Large intestine (tissue), 3 donors: ENCODE data around the gene TUBGCP3. TPM values are rescaled to one million over a fixed set of nuclear protein-coding genes. Genes with fewer than 3 reads are reported as not detected.
A peak's percentile ranks its signal among the peaks of the same experiment; 100 is the strongest.

ENCODE experiments used
- DNase-seq, 2 donors: peaks; one replicate each; pipeline versions ENCODE4 v3.0.0 to v3.0.0-alpha.2; 2013
- H3K27ac ChIP-seq: one replicate; pipeline ENCODE4 v1.5.1; 2013; ENCODE audit warnings: low read length
- H3K27me3 ChIP-seq: 2 replicates; pipeline ENCODE4 v1.6.1; 2013; ENCODE audit warnings: low read length; ENCODE audit not compliant: control insufficient read depth, insufficient read depth
- H3K36me3 ChIP-seq: 2 replicates; pipeline ENCODE4 v1.6.1; 2013; ENCODE audit warnings: low read length; ENCODE audit not compliant: control insufficient read depth, insufficient read depth
- H3K4me1 ChIP-seq: one replicate; pipeline ENCODE4 v1.6.1; 2013; ENCODE audit warnings: low read length; ENCODE audit not compliant: control insufficient read depth, insufficient read depth
- H3K4me3 ChIP-seq: one replicate; pipeline ENCODE4 v1.5.1; 2013; ENCODE audit warnings: low read length
- H3K9me3 ChIP-seq: one replicate; pipeline ENCODE4 v1.6.1; 2013; ENCODE audit warnings: mild to moderate bottlenecking, low read depth, low read length, moderate library complexity; ENCODE audit not compliant: control insufficient read depth
- WGBS: methylation state at CpG from one replicate; pipeline ENCODE4 v1.1.5; 2013; ENCODE audit warnings: low lambda C conversion rate; ENCODE audit not compliant: insufficient coverage; 5-methylcytosine and 5-hydroxymethylcytosine counted together
- polyA plus RNA-seq: library from polyadenylated mRNA; unstranded; fragments of 120-200 nt; gene quantifications from one replicate; pipeline ENCODE4 v1.2.1, GENCODE V29; 2013

The TUBGCP3 gene
- polyA plus RNA-seq, 1 donor = 23.5 TPM

DNA sequence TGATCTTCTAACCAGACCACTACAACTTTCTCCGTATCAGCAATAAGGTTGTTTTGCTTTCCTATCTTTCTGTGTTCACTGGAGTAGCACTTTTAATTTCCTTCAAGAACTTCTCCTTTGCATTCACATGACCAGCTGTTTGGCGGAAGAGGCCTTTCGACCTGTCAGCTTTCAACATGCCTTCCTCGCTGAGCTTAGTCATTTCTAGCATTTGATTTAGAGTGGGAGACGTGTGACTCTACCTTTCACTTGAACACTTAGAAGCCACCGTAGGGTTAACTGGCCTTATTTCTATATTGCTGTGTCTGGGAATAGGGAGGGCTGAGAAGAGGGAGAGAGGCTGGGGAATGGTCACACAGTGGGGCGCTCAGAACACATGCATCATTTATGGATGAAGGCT is 104.7 kb downstream of the TUBGCP3 start:
- H3K4me1 ChIP-seq = no peaks in the 10 kb centered on the region
- peaks cover 16% of the 10 kb centered on the region for H3K36me3 ChIP-seq
- no peaks in the 10 kb centered on the region for H3K27me3 ChIP-seq
- H3K9me3 ChIP-seq = peaks cover 3% of the 10 kb centered on the region
- H3K4me3 ChIP-seq = no peak overlapping the region
- no peak for DNase-seq
- WGBS = 100% methylated on average over 1 of the region's 7 CpGs
- H3K27ac ChIP-seq = no peak overlapping the region

DNA sequence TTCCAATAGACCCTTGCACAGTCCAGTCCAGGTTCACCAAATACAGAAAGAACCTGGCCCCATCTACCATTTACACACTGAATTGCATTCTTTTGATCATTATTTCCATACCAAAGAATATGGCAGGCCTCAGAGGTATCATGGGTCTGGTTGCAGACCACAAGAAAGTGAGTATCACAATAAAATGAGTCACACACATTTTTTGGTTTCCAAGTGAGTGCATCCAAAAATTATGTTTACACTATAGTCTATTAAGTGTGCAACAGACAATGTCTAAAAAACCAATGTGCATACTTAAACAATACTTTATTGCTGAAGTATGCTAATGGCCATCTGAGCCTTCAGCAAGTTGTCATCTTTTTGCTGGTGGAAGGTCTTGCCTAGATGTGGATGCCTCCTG is 106.5 kb downstream of the TUBGCP3 start:
- no peak overlapping the region for H3K27ac ChIP-seq
- H3K27me3 ChIP-seq = no peaks in the 10 kb centered on the region
- no peaks in the 10 kb centered on the region for H3K4me1 ChIP-seq
- H3K36me3 ChIP-seq = peaks cover 9% of the 10 kb centered on the region
- peaks cover 3% of the 10 kb centered on the region for H3K9me3 ChIP-seq
- no peak for DNase-seq
- no peak overlapping the region for H3K4me3 ChIP-seq

DNA sequence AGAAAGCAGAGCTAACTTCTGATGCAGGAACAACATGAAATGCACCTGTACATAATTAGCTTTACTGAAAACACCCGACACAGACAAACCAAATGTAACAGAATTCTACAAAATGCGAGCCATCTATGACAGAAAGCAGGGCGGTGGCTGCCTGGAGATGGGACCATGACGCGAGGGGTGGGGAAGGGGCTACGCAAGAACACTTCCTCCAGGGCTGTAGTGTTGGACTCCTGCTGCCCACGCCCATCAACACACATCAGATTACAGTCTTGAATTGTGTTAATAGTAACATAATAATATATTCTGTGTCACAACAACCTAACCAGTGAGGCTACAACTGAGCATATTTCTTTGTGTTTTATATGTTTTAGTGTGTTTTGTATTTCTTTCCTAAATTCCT is 108.6 kb downstream of the TUBGCP3 start:
- H3K4me1 ChIP-seq = peaks cover 3% of the 10 kb centered on the region
- no peaks in the 10 kb centered on the region for H3K27me3 ChIP-seq
- no peak overlapping the region for H3K27ac ChIP-seq
- no peak overlapping the region for H3K4me3 ChIP-seq
- no peaks in the 10 kb centered on the region for H3K36me3 ChIP-seq
- no CpG with 5 or more reads among the region's 7 CpGs for WGBS
- peaks cover 3% of the 10 kb centered on the region for H3K9me3 ChIP-seq
- DNase-seq = no peak

DNA sequence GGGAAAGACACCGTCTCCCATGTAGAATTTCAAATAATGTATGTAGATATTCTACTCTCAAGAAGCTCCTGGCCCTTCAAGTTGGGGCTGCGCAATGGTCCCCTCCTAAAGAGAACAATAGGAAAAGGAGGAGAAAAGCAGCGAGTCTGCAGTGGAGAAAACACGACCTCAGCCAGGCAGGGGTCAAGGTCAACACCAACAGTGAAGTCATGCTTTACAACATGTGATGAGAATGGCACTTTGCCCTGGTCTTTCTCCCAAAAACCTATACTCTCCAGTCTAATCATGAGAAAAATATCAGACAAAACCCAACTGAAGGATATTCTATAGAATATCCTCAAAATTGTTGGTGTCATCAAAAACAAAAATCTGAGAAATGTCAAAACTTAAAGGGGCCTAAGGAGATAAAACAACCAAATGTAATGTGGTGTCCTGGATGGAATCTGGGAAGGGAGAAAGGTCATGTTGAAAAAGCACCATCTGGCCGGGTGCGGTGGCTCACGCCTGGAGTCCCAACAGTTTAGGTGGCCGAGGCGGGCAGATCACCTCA is 110.8 kb downstream of the TUBGCP3 start:
- H3K27ac ChIP-seq = no peak overlapping the region
- H3K36me3 ChIP-seq = no peaks in the 10 kb centered on the region

DNA sequence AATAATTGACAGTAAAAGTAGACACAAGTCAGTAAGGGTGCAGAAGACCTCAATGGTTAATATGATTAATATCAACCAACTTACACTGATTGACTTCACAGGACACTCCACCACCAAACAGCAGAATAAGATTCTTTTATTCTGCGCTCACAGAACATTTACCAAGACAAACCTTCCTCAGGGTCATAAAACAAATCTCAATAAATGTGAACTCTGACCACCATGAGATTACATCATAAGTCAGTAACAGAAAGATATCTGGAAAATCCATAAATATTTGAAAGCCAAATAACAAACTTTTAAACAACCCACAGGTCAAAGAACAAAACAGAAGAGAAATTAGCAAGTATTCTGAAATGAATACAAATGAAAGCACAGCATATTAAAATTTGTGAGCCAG is 112.1 kb downstream of the TUBGCP3 start:
- Histone ChIP-seq H3K27me3 (no peaks in the 10 kb centered on the region), H3K9me3 (no peaks in the 10 kb centered on the region), H3K27ac (no peak overlapping the region), H3K4me3 (no peak overlapping the region), H3K36me3 (no peaks in the 10 kb centered on the region), H3K4me1 (peaks cover 3% of the 10 kb centered on the region)
- no CpG with 5 or more reads among the region's 1 CpG for WGBS
- peak; percentile 23 to 65 for DNase-seq

More for the DNA sequence above, 110.8 kb downstream of the TUBGCP3 start:
- peak in 1 of 2 donors; percentile 4 for DNase-seq
- Histone ChIP-seq H3K4me1 (peaks cover 3% of the 10 kb centered on the region), H3K4me3 (no peak overlapping the region), H3K9me3 (no peaks in the 10 kb centered on the region), H3K27me3 (no peaks in the 10 kb centered on the region)
- WGBS = 100% methylated on average over 1 of the region's 9 CpGs

DNA sequence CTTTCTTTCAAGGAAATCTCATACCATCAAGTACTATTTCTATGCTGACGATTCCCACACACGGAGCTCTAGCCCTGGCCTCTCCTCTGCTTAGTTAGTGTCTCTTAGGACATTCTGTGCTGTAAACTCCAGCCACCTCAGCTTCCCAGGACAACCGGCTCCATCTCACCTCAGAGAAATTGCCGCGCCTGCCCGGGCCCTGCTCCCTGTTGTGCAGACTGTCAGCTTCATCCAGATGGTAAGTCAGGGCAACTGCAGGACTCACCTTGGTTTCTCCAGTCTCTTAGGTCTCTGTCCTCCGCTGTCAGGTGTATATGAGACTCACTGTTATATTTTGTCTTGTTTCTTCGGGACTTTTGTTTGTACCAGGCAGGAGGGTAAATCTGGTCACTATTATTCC is 113.1 kb downstream of the TUBGCP3 start:
- Histone ChIP-seq H3K4me3 (no peak overlapping the region), H3K27ac (no peak overlapping the region), H3K9me3 (no peaks in the 10 kb centered on the region), H3K27me3 (no peaks in the 10 kb centered on the region), H3K4me1 (peaks cover 3% of the 10 kb centered on the region), H3K36me3 (no peaks in the 10 kb centered on the region)
- WGBS = no CpG with 5 or more reads among the region's 8 CpGs
- no peak for DNase-seq

DNA sequence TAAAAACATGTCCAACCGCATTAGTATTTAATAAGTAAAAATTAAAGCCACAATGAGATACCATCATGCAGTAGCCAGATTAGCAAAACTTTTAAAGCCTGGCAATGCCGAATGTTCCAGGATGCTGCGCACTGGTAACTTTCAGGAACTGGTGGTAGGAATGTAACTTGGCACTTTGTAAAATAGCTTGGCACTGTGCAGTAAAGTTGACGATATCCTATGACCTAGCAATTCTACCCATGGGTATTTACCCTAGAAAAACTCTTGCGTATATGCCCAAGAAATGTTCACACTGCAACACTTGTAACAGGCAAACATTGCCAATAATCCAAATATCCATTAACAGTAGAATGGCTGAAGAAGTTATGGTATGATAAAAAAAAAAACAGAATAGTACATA is 114.1 kb downstream of the TUBGCP3 start:
- H3K4me3 ChIP-seq = no peak overlapping the region
- no peaks in the 10 kb centered on the region for H3K27me3 ChIP-seq
- H3K36me3 ChIP-seq = no peaks in the 10 kb centered on the region
- no peak for DNase-seq
- H3K9me3 ChIP-seq = no peaks in the 10 kb centered on the region
- H3K27ac ChIP-seq = no peak overlapping the region
- WGBS = 100% methylated on average over 3 of the region's 5 CpGs
- peaks cover 3% of the 10 kb centered on the region for H3K4me1 ChIP-seq

DNA sequence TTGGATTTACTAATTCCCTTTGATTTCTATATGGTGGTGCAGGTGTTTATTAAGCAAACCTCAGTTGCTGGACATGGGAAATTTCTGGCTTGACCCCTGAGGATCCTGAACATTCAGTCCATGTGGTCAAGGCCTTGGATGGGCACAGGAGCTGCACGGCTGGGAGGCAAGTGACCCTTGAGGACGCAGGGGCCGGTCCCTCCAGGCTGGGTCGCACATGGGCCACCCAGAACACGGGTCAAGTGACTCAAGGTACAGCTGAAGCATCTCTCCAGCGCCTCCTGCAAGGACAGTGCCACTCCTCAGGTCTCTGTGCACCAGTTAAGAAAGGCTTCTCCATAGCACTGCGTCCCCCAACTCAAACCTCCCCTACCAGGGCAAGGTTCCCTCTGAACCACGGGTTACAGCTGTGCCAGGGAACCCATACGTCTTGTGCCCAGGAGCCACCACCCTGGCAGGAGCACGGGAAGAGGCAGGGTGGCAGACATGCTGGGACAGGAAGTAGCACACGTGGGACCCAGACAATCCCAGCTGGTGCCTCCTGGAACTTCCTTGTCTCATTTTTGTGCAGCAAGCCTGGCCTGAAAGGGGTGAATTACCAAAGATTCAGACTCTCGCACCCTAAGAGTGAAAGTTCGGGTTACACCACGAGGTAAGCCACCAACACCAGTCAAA is 118.7 kb downstream of the TUBGCP3 start:
- H3K4me3 ChIP-seq = no peak overlapping the region
- WGBS = no CpG with 5 or more reads among the region's 14 CpGs
- no peaks in the 10 kb centered on the region for H3K4me1 ChIP-seq
- DNase-seq = no peak
- H3K27ac ChIP-seq = no peak overlapping the region
- H3K27me3 ChIP-seq = no peaks in the 10 kb centered on the region
- H3K36me3 ChIP-seq = no peaks in the 10 kb centered on the region
- H3K9me3 ChIP-seq = peaks cover 4% of the 10 kb centered on the region

DNA sequence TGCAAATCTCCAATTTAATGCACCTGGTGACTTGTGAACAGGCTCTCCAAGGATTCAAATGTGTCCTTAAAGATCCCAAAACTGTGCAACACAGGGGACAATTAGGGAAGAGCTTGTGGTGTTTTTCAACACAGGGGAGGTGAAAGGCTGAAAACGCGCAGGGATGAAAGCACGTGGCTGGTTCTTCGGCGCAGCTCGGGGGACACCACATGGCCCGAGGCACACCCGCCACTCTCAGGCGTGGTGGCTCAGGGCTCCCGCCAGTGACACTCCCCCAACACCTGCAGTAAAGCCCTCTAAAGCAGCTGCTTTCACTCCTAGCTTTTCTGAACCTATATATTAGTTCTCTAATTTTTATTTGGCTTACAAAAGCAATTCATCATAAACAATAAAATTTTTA is 119.9 kb downstream of the TUBGCP3 start:
- Histone ChIP-seq H3K9me3 (peaks cover 4% of the 10 kb centered on the region), H3K27me3 (no peaks in the 10 kb centered on the region), H3K4me3 (no peak overlapping the region), H3K4me1 (no peaks in the 10 kb centered on the region), H3K36me3 (no peaks in the 10 kb centered on the region), H3K27ac (no peak overlapping the region)
- no peak for DNase-seq
- WGBS = no CpG with 5 or more reads among the region's 10 CpGs

DNA sequence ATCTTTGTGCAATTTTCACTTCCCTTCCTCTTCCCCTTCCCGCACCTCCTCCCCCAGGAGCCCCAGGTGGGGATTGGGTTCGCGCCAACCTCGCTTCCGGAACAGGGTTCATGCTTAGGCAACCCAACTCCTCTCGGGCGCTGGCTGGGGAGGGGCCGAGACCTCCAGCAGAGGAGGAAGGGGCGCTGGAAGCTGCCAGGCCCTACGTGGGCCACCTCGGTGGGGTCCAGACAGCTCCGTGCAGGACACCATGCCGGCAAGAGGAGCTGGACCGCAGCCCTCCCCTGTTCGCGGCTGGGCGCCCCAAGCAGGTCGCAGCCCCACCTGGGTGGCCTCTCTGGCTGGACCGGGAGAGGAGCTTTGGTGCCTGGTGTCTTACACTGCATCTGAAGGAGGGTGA is 120.7 kb downstream of the TUBGCP3 start:
- Histone ChIP-seq H3K4me3 (no peak overlapping the region), H3K27ac (no peak overlapping the region), H3K4me1 (no peaks in the 10 kb centered on the region), H3K36me3 (no peaks in the 10 kb centered on the region), H3K9me3 (peaks cover 4% of the 10 kb centered on the region), H3K27me3 (no peaks in the 10 kb centered on the region)
- WGBS = no CpG with 5 or more reads among the region's 19 CpGs
- DNase-seq = no peak
